Cardiac fibroblast (primary cell): ENCODE results near the gene GDF11.

Experiments used
- DNase-seq, 2 donors: peaks; one replicate each; pipeline versions ENCODE4 v3.0.0 to v3.0.0-alpha.2; 2010; ENCODE audit warnings: low read depth in 2 of 2
- H3K4me3 ChIP-seq, 2 donors: replicated peaks in 1 of 2; 1 replicate in 1 of 2; 2 replicates in 1 of 2; pipeline ENCODE4 v1.5.1; 2011; ENCODE audit warnings: low read depth in 2 of 2, low read length in 2 of 2, mild to moderate bottlenecking in 2 of 2, moderate library complexity in 1 of 2
- CTCF ChIP-seq: IDR thresholded peaks from one replicate; pipeline ENCODE4 v1.5.1; 2011; ENCODE audit warnings: low read depth, mild to moderate bottlenecking, low read length, inconsistent platforms

Gene GDF11

GRCh38 chr12:55728186-55728938, 14.6 kb upstream of the GDF11 start:
- DNase-seq = peak; percentile 56 to 80
- H3K4me3 ChIP-seq = peak overlapping the region; percentile 83 to 94
- no peak for TF ChIP-seq CTCF

GRCh38 chr12:55728939-55729818, 13.7 kb upstream of the GDF11 start, which contains the start of gene CD63:
Gene CD63, minus strand, starts transcription at chr12:55729009. Its CDS starts 668 bp downstream, at chr12:55728341.
- TF ChIP-seq CTCF = no peak
- peak; percentile 94 to 96 for DNase-seq

GRCh38 chr12:55729819-55730818, 12.8 kb upstream of the GDF11 start:
- DNase-seq = peak; percentile 71 to 73
- peak overlapping the region; percentile 66 to 94 for H3K4me3 ChIP-seq
- TF ChIP-seq CTCF = no peak

More at GRCh38 chr12:55728939-55729818, 13.7 kb upstream of the GDF11 start, which contains the start of gene CD63:
- peak within 1 kb of the TSS; percentile 83 to 94 for H3K4me3 ChIP-seq

- TF ChIP-seq CTCF = no peak
- DNase-seq = no peak
- no peak overlapping the region for H3K4me3 ChIP-seq
Observed at GRCh38 chr12:55732288-55732687, 10.6 kb upstream of the GDF11 start.

- H3K4me3 ChIP-seq = no peak overlapping the region
- DNase-seq = no peak
- TF ChIP-seq CTCF = no peak
Observed at GRCh38 chr12:55733021-55733555, 9.8 kb upstream of the GDF11 start.

- no peak for TF ChIP-seq CTCF
- no peak for DNase-seq
- H3K4me3 ChIP-seq = no peak overlapping the region
Observed at GRCh38 chr12:55733858-55734257, 9.1 kb upstream of the GDF11 start.
